ENCODE data around the gene ZCCHC3. TPM values are rescaled to one million over a fixed set of nuclear protein-coding genes. Genes with fewer than 3 reads are reported as not detected.

The ZCCHC3 gene
- total and polyA plus RNA-seq, 2 donors (not counting 3 experiments of a cell fraction or from before 2014, with no cell fraction given): 14.8 to 22.0 TPM

- H3K79me2 ChIP-seq (ENCODE audit: control insufficient read depth, insufficient read depth, low read length): no peaks in the 10 kb centered on the region
- H3K27me3 ChIP-seq (ENCODE audit: control insufficient read depth in 2 of 2, insufficient read depth in 2 of 2, low read length in 2 of 2): no peaks in the 10 kb centered on the region
- H3K4me2 ChIP-seq (ENCODE audit: insufficient read depth, low read length): no peak overlapping the region
- H2AFZ ChIP-seq (ENCODE audit: low read depth, low read length): no peak overlapping the region
- intact Hi-C loops (cut with micrococcal nuclease) (no loop called here), dilution Hi-C loops (cut with MboI; ENCODE audit: extremely low pct_ligation_motif_present, low sequenced_read_pairs) (no loop called here)
- no peaks in the 10 kb centered on the region for H3K9me1 ChIP-seq (replicated peaks; ENCODE audit: control insufficient read depth, extremely low read depth, insufficient read depth, low read length)
- no peaks in the 10 kb centered on the region for H3K36me3 ChIP-seq (ENCODE audit: control insufficient read depth in 2 of 2, extremely low read depth in 1 of 2, insufficient read depth in 2 of 2, low read length in 2 of 2)
- BruUV-seq (replicated peaks): no TSS peak
- no peak overlapping the region for H3K4me3 ChIP-seq (replicated peaks in 1 of 3; ENCODE audit: insufficient read depth in 1 of 3, low read depth in 1 of 3, low read length in 3 of 3)
- no peak overlapping the region for H3K9ac ChIP-seq (replicated peaks; ENCODE audit: extremely low read depth, insufficient read depth, low read length)
- no peak for DNase-seq (ENCODE audit: low read depth, low spot score)
- TF ChIP-seq POLR2A (IDR thresholded peaks at IDR 0.05; ENCODE audit: low read depth, low read length) (no peak), EZH2 (IDR thresholded peaks at IDR 0.05; ENCODE audit: borderline replicate concordance, low read depth, low read length, severe bottlenecking) (no peak), FOS (IDR thresholded peaks at IDR 0.05; ENCODE audit: borderline replicate concordance, insufficient read depth, low read length) (no peak), GATA2 (IDR thresholded peaks at IDR 0.05; ENCODE audit: insufficient read depth, insufficient read length, low read depth, low read length) (no peak), POLR2AphosphoS5 (IDR thresholded peaks at IDR 0.05; ENCODE audit: insufficient read depth, low read depth, low read length) (no peak), MAX (IDR thresholded peaks at IDR 0.05; ENCODE audit: insufficient read depth, insufficient read length) (no peak), JUN (IDR thresholded peaks at IDR 0.05; ENCODE audit: borderline replicate concordance, insufficient read depth, insufficient read length, low read depth) (no peak), MYC (IDR thresholded peaks at IDR 0.05; ENCODE audit: low read depth, low read length) (no peak)
- TF ChIP-seq, protein P1, sequence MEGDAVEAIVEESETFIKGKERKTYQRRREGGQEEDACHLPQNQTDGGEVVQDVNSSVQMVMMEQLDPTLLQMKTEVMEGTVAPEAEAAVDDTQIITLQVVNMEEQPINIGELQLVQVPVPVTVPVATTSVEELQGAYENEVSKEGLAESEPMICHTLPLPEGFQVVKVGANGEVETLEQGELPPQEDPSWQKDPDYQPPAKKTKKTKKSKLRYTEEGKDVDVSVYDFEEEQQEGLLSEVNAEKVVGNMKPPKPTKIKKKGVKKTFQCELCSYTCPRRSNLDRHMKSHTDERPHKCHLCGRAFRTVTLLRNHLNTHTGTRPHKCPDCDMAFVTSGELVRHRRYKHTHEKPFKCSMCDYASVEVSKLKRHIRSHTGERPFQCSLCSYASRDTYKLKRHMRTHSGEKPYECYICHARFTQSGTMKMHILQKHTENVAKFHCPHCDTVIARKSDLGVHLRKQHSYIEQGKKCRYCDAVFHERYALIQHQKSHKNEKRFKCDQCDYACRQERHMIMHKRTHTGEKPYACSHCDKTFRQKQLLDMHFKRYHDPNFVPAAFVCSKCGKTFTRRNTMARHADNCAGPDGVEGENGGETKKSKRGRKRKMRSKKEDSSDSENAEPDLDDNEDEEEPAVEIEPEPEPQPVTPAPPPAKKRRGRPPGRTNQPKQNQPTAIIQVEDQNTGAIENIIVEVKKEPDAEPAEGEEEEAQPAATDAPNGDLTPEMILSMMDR (IDR thresholded peaks at IDR 0.05; ENCODE audit: extremely low read depth in 1 of 2, insufficient read depth in 1 of 2, low read depth in 1 of 2, low read length in 2 of 2): no peak
- H3K27ac ChIP-seq (ENCODE audit: insufficient read depth, low read depth, low read length): no peak overlapping the region
- no peaks in the 10 kb centered on the region for H4K20me1 ChIP-seq (replicated peaks; ENCODE audit: control insufficient read depth, extremely low read depth, insufficient read depth, low read length)
- H3K4me1 ChIP-seq (ENCODE audit: control insufficient read depth, extremely low read depth, insufficient read depth, low read length): peaks cover 21% of the 10 kb centered on the region
- no peak for FAIRE-seq
- ChIA-PET POLR2A (no interaction called here), CTCF (interaction anchor here (1.6 kb wide), 1 partner anchor 39 kb away, joined by 3 read pairs; the partner anchor contains the start of gene NRSN2)
- H3K9me3 ChIP-seq (replicated peaks; ENCODE audit: control insufficient read depth, insufficient read depth, low read length): no peaks in the 10 kb centered on the region
Measured at GRCh38 chr20:308427-309038, 11.2 kb downstream of the ZCCHC3 start.

Measured in endothelial cell of umbilical vein (primary cell).